Measurements from ENCODE around the gene HADHA. TPM values are rescaled to one million over a fixed set of nuclear protein-coding genes. Genes with fewer than 3 reads are reported as not detected.
"Not testable (repeated sequence)": the region's sequence is repeated elsewhere in the genome, so short reads cannot be mapped to it uniquely, and the experiment has no call there.

Gene HADHA
- total RNA-seq, 4 donors from 2014 or later = 92.8 to 233 (median 142) TPM

GRCh38 chr2:26269571-26270158 lies 25.2 kb upstream of the HADHA start:
- Histone ChIP-seq H3K4me1 (peaks cover 0 to 16% (median 9%) of the 10 kb centered on the region in 4 donors), H3K27me3 (no peaks in the 10 kb centered on the region), H3K4me3 (no peak overlapping the region), H3K36me3 (peaks cover 0 to 9% (median 0%) of the 10 kb centered on the region in 4 donors), H3K27ac (no peak overlapping the region), H3K9me3 (no peaks in the 10 kb centered on the region)
- intact Hi-C loops (cut with DNase I; ENCODE audit: low total_unique reads) = no loop called here
- in situ Hi-C loops (cut with MboI; ENCODE audit: low pct_ligation_motif_present in 1 of 4, low pct_unique_long_range_greater_than_20kb in 1 of 4, low sequenced_read_pairs in 3 of 4) = no loop called here
- TF ChIP-seq POLR2AphosphoS5 (IDR thresholded peaks at IDR 0.05) (no peak), POLR2A (IDR thresholded peaks at IDR 0.05) (no peak), CTCF (IDR thresholded peaks at IDR 0.05) (no peak), EP300 (IDR thresholded peaks at IDR 0.05; ENCODE audit: low read depth) (no peak)
- 87% methylated on average over 6 of the region's 6 CpGs for WGBS, 2 donors (ENCODE audit: low coverage in 1 of 2)
- no peak for DNase-seq

- WGBS, 2 donors (ENCODE audit: low coverage in 1 of 2) = 91 to 96% methylated on average over 10 to 12 of the region's 12 CpGs
- H3K4me1 ChIP-seq; intact Hi-C loops (cut with DNase I; ENCODE audit: low total_unique reads); H3K27ac ChIP-seq; DNase-seq; in situ Hi-C loops (cut with MboI; ENCODE audit: low pct_ligation_motif_present in 1 of 4, low pct_unique_long_range_greater_than_20kb in 1 of 4, low sequenced_read_pairs in 3 of 4); H3K9me3 ChIP-seq; H3K27me3 ChIP-seq; H3K4me3 ChIP-seq: not testable (repeated sequence)
- H3K36me3 ChIP-seq = peaks cover 0 to 17% (median 0%) of the 10 kb centered on the region in 4 donors
These were observed 24.4 kb upstream of the HADHA start for GRCh38 chr2:26268670-26269385.

GRCh38 chr2:26268213-26268612 lies 23.8 kb upstream of the HADHA start:
- 93 to 94% methylated on average over 2 to 4 of the region's 4 CpGs for WGBS, 2 donors (ENCODE audit: low coverage in 1 of 2)
- DNase-seq = no peak
- Histone ChIP-seq H3K9me3 (no peaks in the 10 kb centered on the region), H3K4me3 (no peak overlapping the region), H3K36me3 (peaks cover 0 to 18% (median 0%) of the 10 kb centered on the region in 4 donors), H3K27ac (no peak overlapping the region), H3K4me1 (peaks cover 0 to 2% (median 0%) of the 10 kb centered on the region in 4 donors), H3K27me3 (no peaks in the 10 kb centered on the region)
- intact Hi-C loops (cut with DNase I; ENCODE audit: low total_unique reads) (no loop called here), in situ Hi-C loops (cut with MboI; ENCODE audit: low pct_ligation_motif_present in 1 of 4, low pct_unique_long_range_greater_than_20kb in 1 of 4, low sequenced_read_pairs in 3 of 4) (no loop called here)
- TF ChIP-seq POLR2AphosphoS5 (IDR thresholded peaks at IDR 0.05) = no peak
- TF ChIP-seq POLR2A (IDR thresholded peaks at IDR 0.05) = no peak
- no peak for TF ChIP-seq EP300 (IDR thresholded peaks at IDR 0.05; ENCODE audit: low read depth)
- TF ChIP-seq CTCF (IDR thresholded peaks at IDR 0.05) = no peak

GRCh38 chr2:26258836-26259235 lies 14.4 kb upstream of the HADHA start:
- DNase-seq; in situ Hi-C loops (cut with MboI; ENCODE audit: low pct_ligation_motif_present in 1 of 4, low pct_unique_long_range_greater_than_20kb in 1 of 4, low sequenced_read_pairs in 3 of 4); intact Hi-C loops (cut with DNase I; ENCODE audit: low total_unique reads); H3K27me3 ChIP-seq; H3K4me1 ChIP-seq; H3K9me3 ChIP-seq; H3K27ac ChIP-seq; H3K4me3 ChIP-seq: not testable (repeated sequence)
- peaks cover 0 to 13% (median 0%) of the 10 kb centered on the region in 4 donors for H3K36me3 ChIP-seq
- WGBS, 2 donors (ENCODE audit: low coverage in 1 of 2) = 85 to 92% methylated on average over 5 to 8 of the region's 8 CpGs

- Histone ChIP-seq H3K27ac (no peak overlapping the region), H3K4me1 (peaks cover 0 to 15% (median 2%) of the 10 kb centered on the region in 4 donors), H3K36me3 (no peaks in the 10 kb centered on the region), H3K4me3 (no peak overlapping the region), H3K9me3 (no peaks in the 10 kb centered on the region), H3K27me3 (no peaks in the 10 kb centered on the region)
- no peak for TF ChIP-seq POLR2AphosphoS5 (IDR thresholded peaks at IDR 0.05)
- no peak for DNase-seq
- in situ Hi-C loops (cut with MboI; ENCODE audit: low pct_ligation_motif_present in 1 of 4, low pct_unique_long_range_greater_than_20kb in 1 of 4, low sequenced_read_pairs in 3 of 4) (no loop called here), intact Hi-C loops (cut with DNase I; ENCODE audit: low total_unique reads) (no loop called here)
- 60 to 81% methylated on average over 3 of the region's 3 CpGs for WGBS, 2 donors (ENCODE audit: low coverage in 1 of 2)
These were observed 11.4 kb upstream of the HADHA start for GRCh38 chr2:26255759-26256384.

Data from transverse colon (tissue), 4 donors.